K562 (cell line): Measurements from ENCODE around the gene MRPS6. TPM values are rescaled to one million over a fixed set of nuclear protein-coding genes. Genes with fewer than 3 reads are reported as not detected.
A peak's percentile ranks its signal among the peaks of the same experiment; 100 is the strongest.

Experiments used
- ARHGAP35 ChIP-seq: fragments of 450-650 bp; IDR thresholded peaks from 2 replicates; pipeline ENCODE4 v1.6.1; 2018; ENCODE audit not compliant: partially characterized antibody
- ATF2 ChIP-seq: sonication (generic); formaldehyde crosslinking; IDR thresholded peaks from 2 replicates; pipeline ENCODE4 v1.8.1; 2022; ENCODE audit warnings: missing genetic modification reagents
- CBX5 ChIP-seq: IDR thresholded peaks from 2 replicates; pipeline ENCODE4 v1.6.1; 2014; ENCODE audit warnings: low read depth, borderline replicate concordance
- CBX8 ChIP-seq: fragments of 200-600 bp; sonication (generic); IDR thresholded peaks from 2 replicates; pipeline ENCODE4 v1.6.1; 2012; ENCODE audit warnings: borderline replicate concordance, mixed run types, low read depth, mild to moderate bottlenecking, moderate library complexity, mixed read lengths, low read length, control low read depth, inconsistent platforms; ENCODE audit not compliant: poor library complexity, severe bottlenecking; ENCODE audit errors: extremely low read depth
- CHAMP1 ChIP-seq: fragments of 450-650 bp; IDR thresholded peaks from 2 replicates; pipeline ENCODE4 v1.6.1; 2016; ENCODE audit warnings: mild to moderate bottlenecking
- ERF ChIP-seq: fragments of 450-650 bp; formaldehyde crosslinking; IDR thresholded peaks from 2 replicates; pipeline ENCODE4 v1.4.0; 2020; ENCODE audit warnings: mild to moderate bottlenecking, mixed read lengths
- HMBOX1 ChIP-seq: sonication (generic); IDR thresholded peaks from 2 replicates; pipeline ENCODE4 v1.6.1; 2016
- HOMEZ ChIP-seq: fragments of 250-450 bp; sonication (Bioruptor Pico); IDR thresholded peaks from 2 replicates; pipeline ENCODE4 v1.4.0; 2020; ENCODE audit warnings: mild to moderate bottlenecking, moderate library complexity
- MAFF ChIP-seq: IDR thresholded peaks from 2 replicates; pipeline ENCODE4 v1.6.1; 2012; ENCODE audit warnings: low read length, improper control_type of control experiment
- MAZ ChIP-seq, 2 experiments: fragments of 450-650 bp in 1 of 2; sonication (generic) in 1 of 2; formaldehyde crosslinking; IDR thresholded peaks in 1 of 2; conservative IDR thresholded peaks in 1 of 2; 2 replicates each; pipeline versions ENCODE4 v1.4.0 to v1.5.0; 2020; ENCODE audit warnings: mild to moderate bottlenecking in 1 of 2, missing genetic modification reagents in 1 of 2
- NR2C2 ChIP-seq, 2 experiments: fragments of 200-800 bp in 1 of 2; sonication (Bioruptor generic) in 1 of 2; sonication (generic) in 1 of 2; formaldehyde crosslinking in 1 of 2; IDR thresholded peaks; 2 replicates each; pipeline versions ENCODE4 v1.6.1 to v1.8.0; 2016 to 2022; ENCODE audit warnings: mild to moderate bottlenecking in 1 of 2, missing compliant biosample characterization in 1 of 2, missing genetic modification characterization in 1 of 2, missing genetic modification reagents in 1 of 2
- RBM14 ChIP-seq: fragments of 200-400 bp; formaldehyde crosslinking; IDR thresholded peaks from 2 replicates; pipeline ENCODE4 v1.6.1; 2018; ENCODE audit warnings: low read depth, mild to moderate bottlenecking, low read length, moderate library complexity, borderline replicate concordance; ENCODE audit not compliant: insufficient read depth
- SMARCA5 ChIP-seq: fragments of 450-650 bp; IDR thresholded peaks from 2 replicates; pipeline ENCODE4 v1.6.1; 2016
- SNAPC5 ChIP-seq: fragments of 250-450 bp; sonication (Bioruptor Pico); IDR thresholded peaks from 2 replicates; pipeline ENCODE4 v1.8.0; 2021; ENCODE audit warnings: moderate library complexity, mild to moderate bottlenecking, inconsistent platforms
- STAT5A ChIP-seq: IDR thresholded peaks from 2 replicates; pipeline ENCODE4 v1.6.1; 2012; ENCODE audit warnings: low read length, inconsistent platforms, borderline replicate concordance
- ZNF639 ChIP-seq, 2 experiments: fragments of 200-800 bp in 1 of 2; sonication (Bioruptor generic) in 1 of 2; sonication (generic) in 1 of 2; formaldehyde crosslinking in 1 of 2; IDR thresholded peaks in 1 of 2; conservative IDR thresholded peaks in 1 of 2; 2 replicates each; pipeline versions ENCODE4 v1.5.0 to v1.6.1; 2016 to 2020; ENCODE audit warnings: missing compliant biosample characterization in 1 of 2, missing genetic modification characterization in 1 of 2, missing genetic modification reagents in 1 of 2
- ZNF699 ChIP-seq: fragments of 250-450 bp; sonication (Bioruptor Pico); IDR thresholded peaks from 2 replicates; pipeline ENCODE4 v1.8.0; 2021; ENCODE audit warnings: mild to moderate bottlenecking, moderate library complexity; ENCODE audit not compliant: insufficient replicate concordance
- polyA plus RNA-seq, 8 experiments: library from polyadenylated mRNA; depleted of rRNA in 4 of 8; stranded (reverse) in 5 of 8; unstranded in 3 of 8; fragments of >200 nt; fragmentation: Nextera tagmentation in 2 of 8; fragmentation: Illumina TruSeq in 1 of 8; extraction: Ambion mirVana in 2 of 8; extraction: Trizol in 1 of 8; gene quantifications; 2 replicates each; pipeline versions ENCODE4 v1.2.1 to v1.2.3, GENCODE V29; 2011 to 2014; ENCODE audit warnings: inconsistent platforms in 1 of 8, missing spikeins in 1 of 8
- total RNA-seq, 7 experiments: library from RNA; depleted of rRNA in 6 of 7; stranded (reverse); fragments of >200 nt in 6 of 7; fragmentation: Illumina TruSeq in 2 of 7; extraction: Trizol in 2 of 7; gene quantifications; 2 replicates each; pipeline versions ENCODE4 v1.2.1 to v1.2.3, GENCODE V29; 2011 to 2021; ENCODE audit warnings: low replicate concordance in 1 of 7

Gene MRPS6
- total and polyA plus RNA-seq, 9 of the 15 experiments (the other 6 are each of a cell fraction or from before 2014, with no cell fraction given), result 26.1 to 72.0 (median 39.3) TPM

GRCh38 chr21:34190576-34191321, 117.4 kb downstream of the MRPS6 start (continued):
- TF ChIP-seq ATF2 (CRISPR knock-in tag) (no peak), MAFF (peak; percentile 54; the same call in 1 of the 2 replicates), ZNF639 (CRISPR knock-in tag; conservative IDR thresholded peaks at IDR 0.05 in 1 of 2, IDR thresholded peaks at IDR 0.05 in 1 of 2) (peak in 1 of 2 experiments; percentile 41; a peak in 1 of 4 replicates), HMBOX1 (peak; percentile 30; the same call in 1 of the 2 replicates), NR2C2 (CRISPR knock-in tag; IDR thresholded peaks at IDR 0.05) (no peak), NR2C2 (tag; IDR thresholded peaks at IDR 0.05) (peak; percentile 70), SNAPC5 (no peak), HOMEZ (CRISPR knock-in tag) (no peak), ERF (no peak), CBX8 (no peak), CHAMP1 (no peak), SMARCA5 (peak; percentile 40; the same call in 1 of the 2 replicates), STAT5A (peak; percentile 67), ZNF699 (CRISPR knock-in tag) (no peak), MAZ (CRISPR knock-in tag; conservative IDR thresholded peaks at IDR 0.05 in 1 of 2, IDR thresholded peaks at IDR 0.05 in 1 of 2) (peak in 1 of 2 experiments; percentile 15; a peak in 1 of 4 replicates), RBM14 (no peak), ARHGAP35 (no peak), CBX5 (peak; percentile 77; the same call in 1 of the 2 replicates)
